ENCODE results near the gene RBBP5. TPM values are rescaled to one million over a fixed set of nuclear protein-coding genes. Genes with fewer than 3 reads are reported as not detected.

Gene RBBP5
- total RNA-seq, 3 donors from 2014 or later (not counting 1 experiment from before 2014, with no cell fraction given): 13.9 to 18.2 (median 17.8) TPM

DNA sequence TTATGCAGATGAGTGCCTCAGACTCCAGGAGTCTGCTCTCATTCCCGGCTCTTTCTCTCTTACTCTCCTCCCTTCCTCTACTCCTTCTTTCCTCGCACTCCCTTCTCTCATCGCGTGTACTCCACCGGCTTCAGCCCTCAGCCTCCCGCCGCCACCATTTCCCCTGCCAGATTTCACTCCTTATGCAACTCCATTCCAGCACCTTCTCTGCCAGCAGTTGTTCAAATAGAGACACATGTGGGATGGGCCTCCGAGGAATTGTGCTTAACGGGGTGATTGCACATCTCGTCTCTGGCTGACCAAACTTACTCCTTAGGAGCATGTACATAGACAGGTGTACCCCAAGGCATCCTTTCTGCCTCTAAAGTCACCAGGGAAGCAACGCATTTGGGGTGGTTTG lies 76.6 kb downstream of the RBBP5 start:
- H3K27ac ChIP-seq (ENCODE audit: low read length): no peak overlapping the region
- Mint-ChIP-seq H3K27me3 (ENCODE audit: low read depth in 2 of 2) (peaks cover 22 to 37% of the 10 kb centered on the region in 2 donors), H3K9me3 (no peaks in the 10 kb centered on the region), H3K36me3 (no peaks in the 10 kb centered on the region), H3K27ac (no peak overlapping the region), H3K4me3 (no peak overlapping the region), H3K4me1 (no peaks in the 10 kb centered on the region)
- H3K36me3 ChIP-seq (ENCODE audit: control insufficient read depth, insufficient read depth, low read length): no peaks in the 10 kb centered on the region
- H3K4me3 ChIP-seq (ENCODE audit: low read length): no peak overlapping the region
- TF ChIP-seq, protein P1, sequence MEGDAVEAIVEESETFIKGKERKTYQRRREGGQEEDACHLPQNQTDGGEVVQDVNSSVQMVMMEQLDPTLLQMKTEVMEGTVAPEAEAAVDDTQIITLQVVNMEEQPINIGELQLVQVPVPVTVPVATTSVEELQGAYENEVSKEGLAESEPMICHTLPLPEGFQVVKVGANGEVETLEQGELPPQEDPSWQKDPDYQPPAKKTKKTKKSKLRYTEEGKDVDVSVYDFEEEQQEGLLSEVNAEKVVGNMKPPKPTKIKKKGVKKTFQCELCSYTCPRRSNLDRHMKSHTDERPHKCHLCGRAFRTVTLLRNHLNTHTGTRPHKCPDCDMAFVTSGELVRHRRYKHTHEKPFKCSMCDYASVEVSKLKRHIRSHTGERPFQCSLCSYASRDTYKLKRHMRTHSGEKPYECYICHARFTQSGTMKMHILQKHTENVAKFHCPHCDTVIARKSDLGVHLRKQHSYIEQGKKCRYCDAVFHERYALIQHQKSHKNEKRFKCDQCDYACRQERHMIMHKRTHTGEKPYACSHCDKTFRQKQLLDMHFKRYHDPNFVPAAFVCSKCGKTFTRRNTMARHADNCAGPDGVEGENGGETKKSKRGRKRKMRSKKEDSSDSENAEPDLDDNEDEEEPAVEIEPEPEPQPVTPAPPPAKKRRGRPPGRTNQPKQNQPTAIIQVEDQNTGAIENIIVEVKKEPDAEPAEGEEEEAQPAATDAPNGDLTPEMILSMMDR (IDR thresholded peaks at IDR 0.05): no peak
- no peak for DNase-seq
- H3K9me3 ChIP-seq (ENCODE audit: control insufficient read depth, insufficient read depth, low read length): no peaks in the 10 kb centered on the region
- ATAC-seq: no peak
- intact Hi-C loops (cut with micrococcal nuclease): no loop called here
- 41% methylated on average over 11 of the region's 11 CpGs for WGBS (ENCODE audit: insufficient coverage)
- peaks cover 10% of the 10 kb centered on the region for H3K27me3 ChIP-seq (ENCODE audit: control insufficient read depth, insufficient read depth, low read length)
- no peaks in the 10 kb centered on the region for H3K4me1 ChIP-seq (ENCODE audit: control insufficient read depth, insufficient read depth, low read length)

DNA sequence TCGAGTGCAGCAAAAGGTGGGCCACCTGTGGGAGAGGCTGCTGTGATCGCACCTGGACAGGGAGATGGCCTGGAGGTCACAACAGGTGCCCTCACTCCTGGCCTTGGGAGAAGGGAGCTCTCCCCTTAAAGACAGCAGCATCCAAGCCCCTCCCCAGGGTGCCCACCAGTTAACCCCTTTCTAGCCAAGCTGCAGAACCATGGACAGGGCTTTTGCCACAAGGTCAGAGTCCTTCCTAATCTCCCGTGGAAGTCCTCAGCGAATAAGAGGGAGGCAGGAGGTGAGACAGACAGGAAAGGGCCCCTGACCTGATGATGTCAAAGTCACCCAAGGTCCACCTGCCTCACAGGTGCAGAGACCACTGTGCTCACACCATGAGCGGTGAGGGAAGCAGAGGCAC lies 77.0 kb downstream of the RBBP5 start:
- Mint-ChIP-seq H3K4me1 (no peaks in the 10 kb centered on the region), H3K4me3 (no peak overlapping the region), H3K27me3 (ENCODE audit: low read depth in 2 of 2) (peaks cover 22 to 37% of the 10 kb centered on the region in 2 donors), H3K9me3 (no peaks in the 10 kb centered on the region), H3K36me3 (no peaks in the 10 kb centered on the region), H3K27ac (no peak overlapping the region)
- WGBS (ENCODE audit: insufficient coverage): 37% methylated on average over 5 of the region's 5 CpGs
- Histone ChIP-seq H3K36me3 (ENCODE audit: control insufficient read depth, insufficient read depth, low read length) (no peaks in the 10 kb centered on the region), H3K27me3 (ENCODE audit: control insufficient read depth, insufficient read depth, low read length) (peaks cover 10% of the 10 kb centered on the region), H3K27ac (ENCODE audit: low read length) (no peak overlapping the region), H3K4me3 (ENCODE audit: low read length) (no peak overlapping the region), H3K4me1 (ENCODE audit: control insufficient read depth, insufficient read depth, low read length) (no peaks in the 10 kb centered on the region), H3K9me3 (ENCODE audit: control insufficient read depth, insufficient read depth, low read length) (no peaks in the 10 kb centered on the region)
- TF ChIP-seq, protein P1 (IDR thresholded peaks at IDR 0.05): no peak
- intact Hi-C loops (cut with micrococcal nuclease): no loop called here
- no peak for DNase-seq
- no peak for ATAC-seq

DNA sequence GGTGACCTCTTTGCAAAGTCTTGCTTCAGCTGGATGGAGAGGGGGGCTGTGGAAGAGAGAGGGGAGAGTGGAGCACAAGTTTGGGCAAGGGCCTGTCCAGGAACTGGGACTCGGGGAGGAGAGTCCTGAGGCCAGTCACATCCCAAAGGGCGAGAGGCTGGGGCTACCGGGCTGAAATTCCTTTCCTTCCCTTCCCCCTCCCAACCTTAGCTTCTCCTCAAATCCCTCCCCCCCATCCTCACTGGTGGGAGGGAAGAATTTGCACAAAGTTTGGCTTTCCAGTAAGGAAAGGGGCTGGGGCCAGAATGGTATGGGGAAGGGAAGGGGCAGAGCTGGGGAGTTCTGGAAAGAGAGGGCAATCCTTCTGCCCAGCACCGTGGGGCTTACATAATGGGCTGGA lies 77.9 kb downstream of the RBBP5 start:
- Histone ChIP-seq H3K9me3 (ENCODE audit: control insufficient read depth, insufficient read depth, low read length) (no peaks in the 10 kb centered on the region), H3K27me3 (ENCODE audit: control insufficient read depth, insufficient read depth, low read length) (peaks cover 10% of the 10 kb centered on the region), H3K36me3 (ENCODE audit: control insufficient read depth, insufficient read depth, low read length) (no peaks in the 10 kb centered on the region), H3K4me3 (ENCODE audit: low read length) (no peak overlapping the region), H3K4me1 (ENCODE audit: control insufficient read depth, insufficient read depth, low read length) (no peaks in the 10 kb centered on the region), H3K27ac (ENCODE audit: low read length) (no peak overlapping the region)
- Mint-ChIP-seq H3K27ac (no peak overlapping the region), H3K36me3 (no peaks in the 10 kb centered on the region), H3K9me3 (no peaks in the 10 kb centered on the region), H3K4me3 (no peak overlapping the region), H3K27me3 (ENCODE audit: low read depth in 2 of 2) (peaks cover 22 to 37% of the 10 kb centered on the region in 2 donors), H3K4me1 (no peaks in the 10 kb centered on the region)
- no peak for ATAC-seq
- 29% methylated on average over 2 of the region's 4 CpGs for WGBS (ENCODE audit: insufficient coverage)
- no peak for DNase-seq
- intact Hi-C loops (cut with micrococcal nuclease): no loop called here
- TF ChIP-seq, protein P1 (IDR thresholded peaks at IDR 0.05): no peak

Measured in natural killer cell (primary cell).